Fibroblast of villous mesenchyme (primary cell): ENCODE results near the gene PHOSPHO2. TPM values are rescaled to one million over a fixed set of nuclear protein-coding genes. Genes with fewer than 3 reads are reported as not detected.

Experiments
- DNase-seq: peaks from one replicate; pipeline ENCODE4 v3.0.0-alpha.2; 2010; ENCODE audit warnings: low read depth
- H3K4me3 ChIP-seq: 2 replicates; pipeline ENCODE4 v1.5.1; 2011; ENCODE audit warnings: low read depth, mild to moderate bottlenecking, low read length
- total RNA-seq: library from RNA; depleted of rRNA; stranded (reverse); fragments of >200 nt; gene quantifications from 2 replicates; pipeline ENCODE4 v1.2.3, GENCODE V29; 2012
- TF ChIP-seq, protein P1 (sequence below): IDR thresholded peaks from 2 replicates; pipeline ENCODE4 v1.5.1; 2012; ENCODE audit warnings: low read depth, mild to moderate bottlenecking, low read length; ENCODE audit not compliant: insufficient read depth

PHOSPHO2 gene
- total RNA-seq, 1 donor: 3.5 TPM

DNA sequence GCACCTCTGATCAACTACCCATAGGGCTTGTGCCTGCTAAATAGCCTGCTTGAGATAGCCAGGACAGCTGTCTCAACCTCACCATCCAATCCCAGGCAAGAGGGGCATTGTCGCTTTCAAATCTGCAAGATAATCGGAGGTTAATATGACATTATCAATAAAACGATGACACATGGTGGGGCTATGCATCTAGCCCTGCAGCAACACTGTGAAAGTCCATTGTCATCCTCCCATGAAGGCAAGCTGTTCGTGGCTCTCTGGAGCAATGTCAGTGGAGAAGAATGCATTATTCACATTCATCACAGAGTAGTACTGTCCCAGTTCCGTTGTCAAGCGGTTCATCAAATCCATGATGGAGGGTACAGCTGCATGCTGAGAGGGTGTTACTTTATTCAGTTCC is 20.4 kb downstream of the PHOSPHO2 start:
- DNase-seq: no peak
- H3K4me3 ChIP-seq: no peak overlapping the region
- TF ChIP-seq, protein P1, sequence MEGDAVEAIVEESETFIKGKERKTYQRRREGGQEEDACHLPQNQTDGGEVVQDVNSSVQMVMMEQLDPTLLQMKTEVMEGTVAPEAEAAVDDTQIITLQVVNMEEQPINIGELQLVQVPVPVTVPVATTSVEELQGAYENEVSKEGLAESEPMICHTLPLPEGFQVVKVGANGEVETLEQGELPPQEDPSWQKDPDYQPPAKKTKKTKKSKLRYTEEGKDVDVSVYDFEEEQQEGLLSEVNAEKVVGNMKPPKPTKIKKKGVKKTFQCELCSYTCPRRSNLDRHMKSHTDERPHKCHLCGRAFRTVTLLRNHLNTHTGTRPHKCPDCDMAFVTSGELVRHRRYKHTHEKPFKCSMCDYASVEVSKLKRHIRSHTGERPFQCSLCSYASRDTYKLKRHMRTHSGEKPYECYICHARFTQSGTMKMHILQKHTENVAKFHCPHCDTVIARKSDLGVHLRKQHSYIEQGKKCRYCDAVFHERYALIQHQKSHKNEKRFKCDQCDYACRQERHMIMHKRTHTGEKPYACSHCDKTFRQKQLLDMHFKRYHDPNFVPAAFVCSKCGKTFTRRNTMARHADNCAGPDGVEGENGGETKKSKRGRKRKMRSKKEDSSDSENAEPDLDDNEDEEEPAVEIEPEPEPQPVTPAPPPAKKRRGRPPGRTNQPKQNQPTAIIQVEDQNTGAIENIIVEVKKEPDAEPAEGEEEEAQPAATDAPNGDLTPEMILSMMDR: no peak

DNA sequence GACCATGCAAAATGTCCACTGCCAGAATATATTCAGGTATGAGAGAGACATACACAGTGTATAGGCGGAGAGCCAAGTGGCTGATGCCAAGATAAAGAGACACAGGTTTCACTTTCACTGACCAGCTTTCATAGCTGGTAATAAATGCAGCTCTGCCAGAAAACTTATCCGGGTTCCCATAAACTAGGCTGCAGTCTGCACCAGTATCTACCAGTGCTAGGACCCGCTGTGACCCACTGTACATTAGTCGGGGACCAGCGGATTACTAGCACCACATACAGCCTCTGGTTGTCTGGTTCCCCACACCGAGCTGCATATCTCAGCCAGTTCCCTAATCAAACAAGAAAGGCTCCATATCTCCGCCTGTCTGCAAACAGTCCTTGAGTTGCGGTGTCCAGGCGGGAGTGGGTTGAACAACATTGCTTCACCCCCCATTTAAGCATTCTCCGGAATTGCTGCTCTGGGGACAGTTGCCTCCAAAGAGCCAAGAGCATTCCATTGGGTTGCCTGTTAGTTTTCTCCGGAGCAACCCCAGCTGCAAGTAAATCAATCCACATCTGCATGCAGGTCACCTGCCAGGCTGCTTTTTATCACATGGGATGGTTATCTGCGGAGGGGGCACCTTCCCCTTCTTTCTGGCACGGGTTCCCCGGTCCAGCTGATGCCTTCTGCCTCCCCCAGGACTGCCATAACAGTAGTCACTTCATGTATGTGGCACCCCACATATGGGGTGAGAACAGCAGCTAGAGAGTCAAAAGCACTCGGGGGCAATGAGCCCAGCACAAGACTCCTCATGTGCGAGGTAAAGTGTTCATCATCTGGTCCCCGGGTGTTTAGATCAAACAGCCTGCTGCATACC is 21.3 kb downstream of the PHOSPHO2 start:
- TF ChIP-seq, protein P1: no peak
- H3K4me3 ChIP-seq: peak overlapping the region; percentile 25
- peak; percentile 45 for DNase-seq

DNA sequence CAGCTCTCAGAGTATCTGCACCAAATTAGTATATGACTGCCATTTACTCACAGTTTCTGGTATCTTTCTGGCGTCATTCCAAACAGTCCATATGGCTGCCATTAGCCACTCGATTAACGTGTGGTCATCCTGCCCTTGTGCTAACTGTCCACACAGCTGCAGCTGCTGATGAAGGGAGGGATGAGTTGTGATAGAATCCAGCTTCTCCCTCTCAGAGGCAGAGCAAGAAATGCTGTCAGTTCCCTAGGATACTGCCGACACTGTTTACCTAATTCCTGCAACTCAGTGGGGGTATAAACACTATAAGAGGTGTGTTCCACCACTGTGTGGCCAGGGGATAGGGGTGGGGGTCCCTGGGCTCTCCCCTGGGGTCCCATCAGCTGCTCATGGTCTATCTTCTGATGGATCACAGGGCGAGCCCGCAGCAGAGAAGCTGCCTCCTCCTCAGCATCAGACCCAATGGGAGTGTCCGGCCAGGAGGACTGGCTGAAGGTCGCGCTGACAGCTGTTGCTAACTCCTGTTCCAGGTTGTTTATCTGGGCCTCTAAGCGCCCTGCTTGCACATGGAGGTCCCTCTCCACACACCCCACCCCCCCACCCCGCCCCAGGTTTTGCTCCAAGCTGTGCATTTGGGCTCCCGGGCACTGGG is 22.1 kb downstream of the PHOSPHO2 start:
- TF ChIP-seq, protein P1: no peak
- H3K4me3 ChIP-seq: peak overlapping the region; percentile 15
- peak; percentile 76 for DNase-seq

DNA sequence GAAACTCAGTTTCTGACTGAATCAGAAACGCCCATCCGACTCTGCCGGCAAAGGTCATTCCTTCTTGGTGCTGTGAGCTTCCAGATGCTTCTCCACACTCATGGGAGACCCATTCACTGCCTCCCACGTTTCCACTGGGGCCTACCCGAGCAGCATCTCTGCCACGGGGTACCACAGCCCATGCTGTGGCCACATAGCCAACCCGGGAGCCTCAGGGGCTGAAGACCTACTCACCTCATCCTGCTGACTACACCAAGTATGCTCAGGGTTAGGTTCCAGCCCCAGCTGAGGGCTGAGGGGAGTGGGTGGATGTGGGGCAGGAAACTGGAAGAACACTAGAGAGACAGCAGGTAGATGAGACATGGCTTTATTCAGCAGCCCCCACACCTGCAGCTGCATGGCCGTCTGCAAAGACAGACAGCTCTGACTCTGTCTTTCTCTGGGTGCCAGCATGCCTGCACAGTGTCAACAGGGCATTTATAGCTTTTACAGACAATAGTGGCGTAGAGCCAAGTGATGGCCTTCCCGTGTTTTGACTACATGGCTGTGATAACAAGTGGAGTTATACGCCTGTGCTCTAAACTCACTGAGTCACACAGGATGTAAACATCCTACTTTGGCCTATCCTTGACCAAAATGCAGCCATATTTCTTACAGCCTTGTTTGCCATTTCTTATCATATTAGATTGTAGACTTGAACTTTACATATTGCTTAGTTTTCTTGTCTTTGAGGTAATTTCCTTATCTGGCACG is 22.8 kb downstream of the PHOSPHO2 start:
- DNase-seq: no peak
- TF ChIP-seq, protein P1: no peak
- no peak overlapping the region for H3K4me3 ChIP-seq

GRCh38 chr2:169717691-169718063 is 23.4 kb downstream of the PHOSPHO2 start:
- no peak for DNase-seq
- no peak overlapping the region for H3K4me3 ChIP-seq
- TF ChIP-seq, protein P1: no peak

- TF ChIP-seq, protein P1: no peak
- DNase-seq: no peak
- H3K4me3 ChIP-seq: no peak overlapping the region
Observed at GRCh38 chr2:169718930-169719504, 24.7 kb downstream of the PHOSPHO2 start.
